Gastroesophageal sphincter (tissue), 3 donors: Measurements from ENCODE around the gene ALOX5AP.

Experiments used
- CTCF ChIP-seq, 4 experiments: fragments of 200-600 bp in 2 of 4; fragments of 450-650 bp in 2 of 4; sonication (generic) in 1 of 4; IDR thresholded peaks; one replicate each; pipeline ENCODE4 v1.5.1; 2017 to 2019; ENCODE audit warnings: antibody characterized with exemption in 4 of 4, mild to moderate bottlenecking in 2 of 4, moderate library complexity in 2 of 4
- EP300 ChIP-seq: sonication (generic); formaldehyde crosslinking; IDR thresholded peaks from one replicate; pipeline ENCODE4 v1.6.1; 2017; ENCODE audit warnings: antibody characterized with exemption, mild to moderate bottlenecking
- POLR2A ChIP-seq, 2 donors: fragments of 450-650 bp; IDR thresholded peaks; one replicate each; pipeline ENCODE4 v1.6.1; 2017; ENCODE audit warnings: antibody characterized with exemption in 2 of 2, mild to moderate bottlenecking in 2 of 2, moderate library complexity in 1 of 2
- POLR2AphosphoS5 ChIP-seq: sonication (generic); formaldehyde crosslinking; IDR thresholded peaks from one replicate; pipeline ENCODE4 v1.6.1; 2017; ENCODE audit warnings: antibody characterized with exemption

GRCh38 chr13:30780338-30780981 is 45.1 kb downstream of the ALOX5AP start:
- TF ChIP-seq CTCF (IDR thresholded peaks at IDR 0.05) = no peak
- no peak for TF ChIP-seq POLR2A (IDR thresholded peaks at IDR 0.05)
- TF ChIP-seq EP300 = no peak
- no peak for TF ChIP-seq POLR2AphosphoS5
